CD4-positive, CD25-positive, alpha-beta regulatory T cell (primary cell): ENCODE measurements around the gene MYO3A. TPM values are rescaled to one million over a fixed set of nuclear protein-coding genes. Genes with fewer than 3 reads are reported as not detected.

Source experiments
- ATAC-seq, 2 donors: fragments of 150-1000 bp; cut with Tn5 transposase; one replicate each; pipeline ENCODE4 v1.10.0; 2021; ENCODE audit warnings: low read depth in 2 of 2, moderate number of reproducible peaks in 2 of 2, moderate library complexity in 1 of 2
- DNase-seq, 3 donors: peaks; one replicate each; pipeline versions ENCODE4 v3.0.0 to v3.0.0-alpha.2; 2012 to 2022; ENCODE audit warnings: mixed read lengths in 1 of 3
- H3K27ac ChIP-seq: one replicate; pipeline ENCODE4 v1.7.0; 2013; ENCODE audit warnings: mild to moderate bottlenecking, low read length; ENCODE audit not compliant: insufficient read depth, poor library complexity, severe bottlenecking
- H3K27me3 ChIP-seq: one replicate; pipeline ENCODE4 v1.7.0; 2013; ENCODE audit warnings: low read length; ENCODE audit not compliant: control insufficient read depth, insufficient read depth
- H3K36me3 ChIP-seq: one replicate; pipeline ENCODE4 v1.7.0; 2013; ENCODE audit warnings: mild to moderate bottlenecking, low read length, moderate library complexity; ENCODE audit not compliant: control insufficient read depth, insufficient read depth
- H3K4me1 ChIP-seq: 2 replicates; pipeline ENCODE4 v1.7.0; 2013; ENCODE audit warnings: mild to moderate bottlenecking, low read length; ENCODE audit not compliant: insufficient read depth, control insufficient read depth, poor library complexity, severe bottlenecking
- H3K4me3 ChIP-seq: one replicate; pipeline ENCODE4 v1.7.0; 2013; ENCODE audit warnings: low read depth, mild to moderate bottlenecking, low read length, moderate library complexity
- H3K9me3 ChIP-seq, 2 experiments: 1 replicate in 1 of 2; 2 replicates in 1 of 2; pipeline ENCODE4 v1.7.0; 2013; ENCODE audit warnings: low read length in 2 of 2, mild to moderate bottlenecking in 1 of 2, moderate library complexity in 1 of 2; ENCODE audit not compliant: control insufficient read depth in 2 of 2
- H3K27ac Mint-ChIP-seq, 3 donors: one replicate each; pipeline ENCODE4 v1.8.0; 2020 to 2022; ENCODE audit warnings: mild to moderate bottlenecking in 3 of 3, mixed read lengths in 3 of 3, moderate library complexity in 2 of 3
- H3K27me3 Mint-ChIP-seq: one replicate; pipeline ENCODE4 v1.8.0; 2022; ENCODE audit warnings: mild to moderate bottlenecking, mixed read lengths
- H3K36me3 Mint-ChIP-seq: one replicate; pipeline ENCODE4 v1.8.0; 2020; ENCODE audit warnings: mixed read lengths
- H3K4me1 Mint-ChIP-seq, 4 donors: one replicate each; pipeline ENCODE4 v1.8.0; 2020 to 2022; ENCODE audit warnings: mixed read lengths in 4 of 4, mild to moderate bottlenecking in 1 of 4
- H3K4me3 Mint-ChIP-seq, 4 donors: one replicate each; pipeline ENCODE4 v1.8.0; 2020 to 2022; ENCODE audit warnings: mild to moderate bottlenecking in 4 of 4, mixed read lengths in 4 of 4, moderate library complexity in 3 of 4
- H3K9me3 Mint-ChIP-seq, 7 donors: one replicate each; pipeline ENCODE4 v1.8.0; 2020 to 2022; ENCODE audit warnings: mixed read lengths in 7 of 7, mild to moderate bottlenecking in 3 of 7, moderate library complexity in 2 of 7
- polyA plus RNA-seq, 4 donors: library from polyadenylated mRNA; unstranded; fragments of 300-500 nt; fragmentation: Illumina TruSeq; gene quantifications; one replicate each; pipeline ENCODE4 v1.2.3, GENCODE V29; 2021
- total RNA-seq: library from RNA; stranded (reverse); gene quantifications from one replicate; pipeline ENCODE4 v1.2.3, GENCODE V29; 2022

Gene MYO3A
- total and polyA plus RNA-seq, 5 donors from 2014 or later: not detected

GRCh38 chr10:25952857-25953256 lies 18.8 kb downstream of the MYO3A start:
- Mint-ChIP-seq H3K4me3 (no peak overlapping the region), H3K27me3 (no peaks in the 10 kb centered on the region)
- H3K4me3 ChIP-seq: no peak overlapping the region

GRCh38 chr10:25954851-25955250 lies 20.8 kb downstream of the MYO3A start:
- Mint-ChIP-seq H3K4me3 (no peak overlapping the region), H3K27me3 (no peaks in the 10 kb centered on the region), H3K9me3 (peaks cover 2 to 15% (median 4%) of the 10 kb centered on the region in 7 donors), H3K4me1 (no peaks in the 10 kb centered on the region), H3K36me3 (no peaks in the 10 kb centered on the region), H3K27ac (no peak overlapping the region)
- Histone ChIP-seq H3K4me1 (no peaks in the 10 kb centered on the region), H3K9me3 (no peaks in the 10 kb centered on the region), H3K36me3 (no peaks in the 10 kb centered on the region), H3K27ac (no peak overlapping the region), H3K4me3 (no peak overlapping the region), H3K27me3 (no peaks in the 10 kb centered on the region)
- no peak for ATAC-seq
- DNase-seq: no peak

More at GRCh38 chr10:25952857-25953256, 18.8 kb downstream of the MYO3A start:
- Mint-ChIP-seq H3K4me1 (no peaks in the 10 kb centered on the region), H3K9me3 (peaks cover 0 to 10% (median 4%) of the 10 kb centered on the region in 7 donors), H3K36me3 (no peaks in the 10 kb centered on the region), H3K27ac (no peak overlapping the region)
- Histone ChIP-seq H3K36me3 (no peaks in the 10 kb centered on the region), H3K27ac (no peak overlapping the region), H3K4me1 (no peaks in the 10 kb centered on the region), H3K27me3 (no peaks in the 10 kb centered on the region), H3K9me3 (no peaks in the 10 kb centered on the region)
- DNase-seq (no peak), ATAC-seq (no peak)

GRCh38 chr10:25959540-25960232 lies 25.7 kb downstream of the MYO3A start:
- DNase-seq: no peak
- no peak overlapping the region for H3K4me3 Mint-ChIP-seq
- Histone ChIP-seq H3K4me3 (no peak overlapping the region), H3K27ac (no peak overlapping the region), H3K36me3 (no peaks in the 10 kb centered on the region), H3K27me3 (no peaks in the 10 kb centered on the region), H3K9me3 (no peaks in the 10 kb centered on the region), H3K4me1 (no peaks in the 10 kb centered on the region)
- H3K27me3 Mint-ChIP-seq: no peaks in the 10 kb centered on the region
- H3K36me3 Mint-ChIP-seq: no peaks in the 10 kb centered on the region
- no peak overlapping the region for H3K27ac Mint-ChIP-seq
- peaks cover 2 to 15% (median 4%) of the 10 kb centered on the region in 7 donors for H3K9me3 Mint-ChIP-seq
- no peaks in the 10 kb centered on the region for H3K4me1 Mint-ChIP-seq
- no peak for ATAC-seq

- no peak overlapping the region for H3K27ac Mint-ChIP-seq
- no peak overlapping the region for H3K4me3 Mint-ChIP-seq
- Histone ChIP-seq H3K9me3 (no peaks in the 10 kb centered on the region), H3K4me1 (no peaks in the 10 kb centered on the region), H3K27me3 (no peaks in the 10 kb centered on the region), H3K36me3 (no peaks in the 10 kb centered on the region), H3K27ac (no peak overlapping the region), H3K4me3 (no peak overlapping the region)
- H3K36me3 Mint-ChIP-seq: no peaks in the 10 kb centered on the region
- H3K4me1 Mint-ChIP-seq: no peaks in the 10 kb centered on the region
- ATAC-seq: no peak
- no peaks in the 10 kb centered on the region for H3K27me3 Mint-ChIP-seq
- peaks cover 0 to 1% (median 0%) of the 10 kb centered on the region in 7 donors for H3K9me3 Mint-ChIP-seq
- DNase-seq: no peak
Measured at GRCh38 chr10:25965584-25965983, 31.6 kb downstream of the MYO3A start.

- H3K27me3 ChIP-seq: no peaks in the 10 kb centered on the region
- no peak overlapping the region for H3K4me3 Mint-ChIP-seq
- DNase-seq (no peak), ATAC-seq (no peak)
- H3K27ac Mint-ChIP-seq: no peak overlapping the region
- no peak overlapping the region for H3K4me3 ChIP-seq
- no peaks in the 10 kb centered on the region for H3K9me3 ChIP-seq
- no peaks in the 10 kb centered on the region for H3K27me3 Mint-ChIP-seq
- no peaks in the 10 kb centered on the region for H3K36me3 ChIP-seq
- H3K9me3 Mint-ChIP-seq: peaks cover 0 to 1% (median 0%) of the 10 kb centered on the region in 7 donors
- H3K27ac ChIP-seq: no peak overlapping the region
- H3K4me1 ChIP-seq: no peaks in the 10 kb centered on the region
- H3K36me3 Mint-ChIP-seq: no peaks in the 10 kb centered on the region
- no peaks in the 10 kb centered on the region for H3K4me1 Mint-ChIP-seq
Measured at GRCh38 chr10:25966844-25967243, 32.8 kb downstream of the MYO3A start.

GRCh38 chr10:25972631-25973030 lies 38.6 kb downstream of the MYO3A start:
- DNase-seq (no peak), ATAC-seq (no peak)
- Mint-ChIP-seq H3K9me3 (peaks cover 0 to 5% (median 0%) of the 10 kb centered on the region in 7 donors), H3K36me3 (no peaks in the 10 kb centered on the region), H3K27me3 (no peaks in the 10 kb centered on the region), H3K4me1 (no peaks in the 10 kb centered on the region), H3K4me3 (no peak overlapping the region), H3K27ac (no peak overlapping the region)
- no peaks in the 10 kb centered on the region for H3K36me3 ChIP-seq
- no peak overlapping the region for H3K4me3 ChIP-seq
- no peaks in the 10 kb centered on the region for H3K4me1 ChIP-seq
- H3K27ac ChIP-seq: no peak overlapping the region
- H3K27me3 ChIP-seq: no peaks in the 10 kb centered on the region
- no peaks in the 10 kb centered on the region for H3K9me3 ChIP-seq

- Histone ChIP-seq H3K36me3 (no peaks in the 10 kb centered on the region), H3K27me3 (no peaks in the 10 kb centered on the region), H3K9me3 (no peaks in the 10 kb centered on the region), H3K27ac (no peak overlapping the region), H3K4me3 (no peak overlapping the region), H3K4me1 (no peaks in the 10 kb centered on the region)
- Mint-ChIP-seq H3K36me3 (no peaks in the 10 kb centered on the region), H3K27ac (no peak overlapping the region), H3K27me3 (no peaks in the 10 kb centered on the region), H3K4me3 (no peak overlapping the region), H3K9me3 (peaks cover 0 to 5% (median 0%) of the 10 kb centered on the region in 7 donors), H3K4me1 (no peaks in the 10 kb centered on the region)
- DNase-seq (no peak), ATAC-seq (no peak)
Measured at GRCh38 chr10:25974897-25975459, 40.9 kb downstream of the MYO3A start.

- Mint-ChIP-seq H3K27me3 (no peaks in the 10 kb centered on the region), H3K9me3 (peaks cover 0 to 7% (median 0%) of the 10 kb centered on the region in 7 donors), H3K27ac (no peak overlapping the region), H3K36me3 (no peaks in the 10 kb centered on the region), H3K4me3 (no peak overlapping the region), H3K4me1 (no peaks in the 10 kb centered on the region)
- no peak for ATAC-seq
- Histone ChIP-seq H3K9me3 (peaks cover 0 to 3% of the 10 kb centered on the region in 2 experiments), H3K36me3 (no peaks in the 10 kb centered on the region), H3K27ac (no peak overlapping the region), H3K4me1 (no peaks in the 10 kb centered on the region), H3K4me3 (no peak overlapping the region), H3K27me3 (no peaks in the 10 kb centered on the region)
- no peak for DNase-seq
Measured at GRCh38 chr10:25978771-25979170, 44.7 kb downstream of the MYO3A start.
